SK-N-SH treated with all-trans-retinoic acid at 6 μM for 48 hours (cell line): Measurements from ENCODE around the gene ASF1B.

Experiments
- ATAC-seq: fragments of 200-7000 bp; cut with Tn5 transposase; 3 replicates; pipeline ENCODE4 v1.9.1; 2020; ENCODE audit warnings: mild to moderate bottlenecking, moderate library complexity
- ARNTL ChIP-seq: fragments of 450-650 bp; formaldehyde crosslinking; IDR thresholded peaks from 2 replicates; pipeline ENCODE4 v1.5.0; 2020; ENCODE audit warnings: low read depth, mild to moderate bottlenecking, moderate library complexity, borderline replicate concordance
- CSDC2 ChIP-seq: fragments of 250-450 bp; sonication (Bioruptor Pico); IDR thresholded peaks from 2 replicates; pipeline ENCODE4 v1.5.0; 2020; ENCODE audit warnings: mild to moderate bottlenecking, moderate library complexity
- CSRNP3 ChIP-seq: fragments of 250-450 bp; sonication (Bioruptor Pico); IDR thresholded peaks from 2 replicates; pipeline ENCODE4 v1.5.1; 2021; ENCODE audit warnings: mild to moderate bottlenecking, moderate library complexity
- ESRRG ChIP-seq: fragments of 250-450 bp; sonication (Bioruptor Pico); IDR thresholded peaks from 2 replicates; pipeline ENCODE4 v1.6.1; 2021; ENCODE audit warnings: mild to moderate bottlenecking
- GLIS3 ChIP-seq: fragments of 250-450 bp; sonication (Bioruptor Pico); IDR thresholded peaks from 2 replicates; pipeline ENCODE4 v1.5.0; 2020; ENCODE audit warnings: mild to moderate bottlenecking, moderate library complexity
- ISL1 ChIP-seq: fragments of 250-450 bp; sonication (Bioruptor Pico); IDR thresholded peaks from 2 replicates; pipeline ENCODE4 v2.1.2; 2022; ENCODE audit warnings: mild to moderate bottlenecking, moderate library complexity
- OSR1 ChIP-seq: fragments of 250-450 bp; sonication (Bioruptor Pico); IDR thresholded peaks from 2 replicates; pipeline ENCODE4 v1.8.0; 2022; ENCODE audit warnings: moderate library complexity, mild to moderate bottlenecking, inconsistent platforms
- POU6F1 ChIP-seq: fragments of 250-450 bp; sonication (Bioruptor Pico); IDR thresholded peaks from 2 replicates; pipeline ENCODE4 v1.8.0; 2021; ENCODE audit warnings: low read depth, mild to moderate bottlenecking, moderate library complexity, borderline replicate concordance
- PPARA ChIP-seq: fragments of 250-450 bp; sonication (Bioruptor Pico); IDR thresholded peaks from 2 replicates; pipeline ENCODE4 v1.5.0; 2020; ENCODE audit warnings: mild to moderate bottlenecking, borderline replicate concordance
- RARB ChIP-seq: fragments of 250-450 bp; sonication (Bioruptor Pico); IDR thresholded peaks from 2 replicates; pipeline ENCODE4 v1.8.0; 2021; ENCODE audit warnings: mild to moderate bottlenecking, moderate library complexity
- SNAI2 ChIP-seq: fragments of 250-450 bp; sonication (Bioruptor Pico); IDR thresholded peaks from 2 replicates; pipeline ENCODE4 v1.5.0; 2020; ENCODE audit warnings: mild to moderate bottlenecking, moderate library complexity
- TCF4 ChIP-seq: fragments of 250-450 bp; sonication (Bioruptor Pico); IDR thresholded peaks from 2 replicates; pipeline ENCODE4 v1.8.0; 2021; ENCODE audit warnings: mild to moderate bottlenecking, moderate library complexity, borderline replicate concordance
- TOX ChIP-seq: fragments of 250-450 bp; sonication (Bioruptor Pico); IDR thresholded peaks from 2 replicates; pipeline ENCODE4 v1.8.0; 2021; ENCODE audit warnings: mild to moderate bottlenecking, moderate library complexity, borderline replicate concordance
- TSHZ2 ChIP-seq: fragments of 250-450 bp; sonication (Bioruptor Pico); IDR thresholded peaks from 2 replicates; pipeline ENCODE4 v1.5.0; 2020; ENCODE audit warnings: mild to moderate bottlenecking, moderate library complexity
- ZFP3 ChIP-seq: fragments of 250-450 bp; sonication (Bioruptor Pico); IDR thresholded peaks from 2 replicates; pipeline ENCODE4 v1.5.0; 2020; ENCODE audit warnings: mild to moderate bottlenecking, moderate library complexity
- ZFP30 ChIP-seq: fragments of 450-650 bp; formaldehyde crosslinking; IDR thresholded peaks from 2 replicates; pipeline ENCODE4 v1.5.0; 2022; ENCODE audit warnings: mild to moderate bottlenecking, moderate library complexity
- ZNF565 ChIP-seq: fragments of 450-650 bp; formaldehyde crosslinking; conservative IDR thresholded peaks from 2 replicates; pipeline ENCODE4 v1.5.0; 2020; ENCODE audit warnings: low read depth, mild to moderate bottlenecking, moderate library complexity
- ZNF70 ChIP-seq: fragments of 450-650 bp; formaldehyde crosslinking; IDR thresholded peaks from 2 replicates; pipeline ENCODE4 v1.5.0; 2020; ENCODE audit warnings: mild to moderate bottlenecking, moderate library complexity
- ZNF8 ChIP-seq: fragments of 450-650 bp; formaldehyde crosslinking; IDR thresholded peaks from 2 replicates; pipeline ENCODE4 v1.5.0; 2020; ENCODE audit warnings: mild to moderate bottlenecking, moderate library complexity
- TF ChIP-seq, protein P1 (sequence below): fragments of 250-450 bp; sonication (Bioruptor Pico); IDR thresholded peaks from 2 replicates; pipeline ENCODE4 v1.5.1; 2020; ENCODE audit warnings: low read depth, mild to moderate bottlenecking, moderate library complexity
- TF ChIP-seq, protein P2 (sequence below): fragments of 250-450 bp; sonication (Bioruptor Pico); IDR thresholded peaks from 2 replicates; pipeline ENCODE4 v1.8.0; 2020; ENCODE audit warnings: mild to moderate bottlenecking, moderate library complexity, borderline replicate concordance

ASF1B gene

GRCh38 chr19:14116918-14117578 lies 19.3 kb downstream of the ASF1B start:
- ATAC-seq, result no peak
- TF ChIP-seq SNAI2 (CRISPR knock-in tag), result no peak
- no peak for TF ChIP-seq PPARA (CRISPR knock-in tag)
- TF ChIP-seq OSR1, result no peak
- TF ChIP-seq ZNF70 (CRISPR knock-in tag), result no peak
- TF ChIP-seq GLIS3, result no peak
- no peak for TF ChIP-seq RARB (CRISPR knock-in tag)
- no peak for TF ChIP-seq CSRNP3 (CRISPR knock-in tag)
- TF ChIP-seq ISL1 (CRISPR knock-in tag), result no peak
- TF ChIP-seq, protein P1, sequence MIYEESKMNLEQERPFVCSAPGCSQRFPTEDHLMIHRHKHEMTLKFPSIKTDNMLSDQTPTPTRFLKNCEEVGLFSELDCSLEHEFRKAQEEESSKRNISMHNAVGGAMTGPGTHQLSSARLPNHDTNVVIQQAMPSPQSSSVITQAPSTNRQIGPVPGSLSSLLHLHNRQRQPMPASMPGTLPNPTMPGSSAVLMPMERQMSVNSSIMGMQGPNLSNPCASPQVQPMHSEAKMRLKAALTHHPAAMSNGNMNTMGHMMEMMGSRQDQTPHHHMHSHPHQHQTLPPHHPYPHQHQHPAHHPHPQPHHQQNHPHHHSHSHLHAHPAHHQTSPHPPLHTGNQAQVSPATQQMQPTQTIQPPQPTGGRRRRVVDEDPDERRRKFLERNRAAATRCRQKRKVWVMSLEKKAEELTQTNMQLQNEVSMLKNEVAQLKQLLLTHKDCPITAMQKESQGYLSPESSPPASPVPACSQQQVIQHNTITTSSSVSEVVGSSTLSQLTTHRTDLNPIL (CRISPR knock-in tag), result no peak
- TF ChIP-seq TCF4, result no peak
- TF ChIP-seq POU6F1 (CRISPR knock-in tag), result no peak
- no peak for TF ChIP-seq ZNF565 (CRISPR knock-in tag)
- no peak for TF ChIP-seq ZNF8 (CRISPR knock-in tag)
- TF ChIP-seq TOX (CRISPR knock-in tag), result no peak
- no peak for TF ChIP-seq CSDC2 (CRISPR knock-in tag)
- TF ChIP-seq TSHZ2 (CRISPR knock-in tag), result no peak
- TF ChIP-seq ZFP30 (CRISPR knock-in tag), result no peak
- no peak for TF ChIP-seq ARNTL
- TF ChIP-seq, protein P2, sequence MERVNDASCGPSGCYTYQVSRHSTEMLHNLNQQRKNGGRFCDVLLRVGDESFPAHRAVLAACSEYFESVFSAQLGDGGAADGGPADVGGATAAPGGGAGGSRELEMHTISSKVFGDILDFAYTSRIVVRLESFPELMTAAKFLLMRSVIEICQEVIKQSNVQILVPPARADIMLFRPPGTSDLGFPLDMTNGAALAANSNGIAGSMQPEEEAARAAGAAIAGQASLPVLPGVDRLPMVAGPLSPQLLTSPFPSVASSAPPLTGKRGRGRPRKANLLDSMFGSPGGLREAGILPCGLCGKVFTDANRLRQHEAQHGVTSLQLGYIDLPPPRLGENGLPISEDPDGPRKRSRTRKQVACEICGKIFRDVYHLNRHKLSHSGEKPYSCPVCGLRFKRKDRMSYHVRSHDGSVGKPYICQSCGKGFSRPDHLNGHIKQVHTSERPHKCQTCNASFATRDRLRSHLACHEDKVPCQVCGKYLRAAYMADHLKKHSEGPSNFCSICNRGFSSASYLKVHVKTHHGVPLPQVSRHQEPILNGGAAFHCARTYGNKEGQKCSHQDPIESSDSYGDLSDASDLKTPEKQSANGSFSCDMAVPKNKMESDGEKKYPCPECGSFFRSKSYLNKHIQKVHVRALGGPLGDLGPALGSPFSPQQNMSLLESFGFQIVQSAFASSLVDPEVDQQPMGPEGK (CRISPR knock-in tag), result no peak

DNA sequence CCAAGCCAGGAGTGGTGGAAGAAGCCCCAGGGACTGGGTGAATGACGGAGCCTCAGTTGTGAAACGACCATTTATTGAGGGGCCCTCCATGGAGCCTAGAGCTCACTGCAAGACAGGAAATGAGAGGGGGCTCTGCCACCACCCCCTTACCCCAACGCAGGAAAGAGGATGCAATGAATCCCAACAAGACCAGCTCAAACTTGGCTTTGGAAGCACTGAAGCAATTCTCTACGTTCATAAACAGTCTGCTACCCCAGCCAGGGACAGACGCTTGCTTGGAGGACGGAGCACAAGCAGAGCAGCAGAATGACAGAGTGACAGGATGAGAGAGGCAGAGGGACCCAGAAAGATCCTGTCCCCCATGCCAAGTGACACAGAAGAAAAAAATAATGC lies 19.9 kb downstream of the ASF1B start:
- no peak for ATAC-seq
- no peak for TF ChIP-seq ZNF8 (CRISPR knock-in tag)
- TF ChIP-seq ZFP30 (CRISPR knock-in tag), result no peak
- TF ChIP-seq GLIS3, result no peak
- no peak for TF ChIP-seq PPARA (CRISPR knock-in tag)
- no peak for TF ChIP-seq SNAI2 (CRISPR knock-in tag)
- TF ChIP-seq TOX (CRISPR knock-in tag), result no peak
- TF ChIP-seq CSDC2 (CRISPR knock-in tag), result no peak
- no peak for TF ChIP-seq POU6F1 (CRISPR knock-in tag)
- TF ChIP-seq ZFP3 (CRISPR knock-in tag), result no peak
- TF ChIP-seq OSR1, result no peak
- no peak for TF ChIP-seq ARNTL
- no peak for TF ChIP-seq ESRRG
- TF ChIP-seq ZNF70 (CRISPR knock-in tag), result no peak
- TF ChIP-seq, protein P2 (CRISPR knock-in tag), result no peak
- no peak for TF ChIP-seq ISL1 (CRISPR knock-in tag)
- TF ChIP-seq TSHZ2 (CRISPR knock-in tag), result no peak
